8988T (cell line): ENCODE measurements around the gene TRUB2.

Experiments
- DNase-seq: peaks from one replicate; pipeline ENCODE4 v3.0.0; 2011

TRUB2 gene

DNA sequence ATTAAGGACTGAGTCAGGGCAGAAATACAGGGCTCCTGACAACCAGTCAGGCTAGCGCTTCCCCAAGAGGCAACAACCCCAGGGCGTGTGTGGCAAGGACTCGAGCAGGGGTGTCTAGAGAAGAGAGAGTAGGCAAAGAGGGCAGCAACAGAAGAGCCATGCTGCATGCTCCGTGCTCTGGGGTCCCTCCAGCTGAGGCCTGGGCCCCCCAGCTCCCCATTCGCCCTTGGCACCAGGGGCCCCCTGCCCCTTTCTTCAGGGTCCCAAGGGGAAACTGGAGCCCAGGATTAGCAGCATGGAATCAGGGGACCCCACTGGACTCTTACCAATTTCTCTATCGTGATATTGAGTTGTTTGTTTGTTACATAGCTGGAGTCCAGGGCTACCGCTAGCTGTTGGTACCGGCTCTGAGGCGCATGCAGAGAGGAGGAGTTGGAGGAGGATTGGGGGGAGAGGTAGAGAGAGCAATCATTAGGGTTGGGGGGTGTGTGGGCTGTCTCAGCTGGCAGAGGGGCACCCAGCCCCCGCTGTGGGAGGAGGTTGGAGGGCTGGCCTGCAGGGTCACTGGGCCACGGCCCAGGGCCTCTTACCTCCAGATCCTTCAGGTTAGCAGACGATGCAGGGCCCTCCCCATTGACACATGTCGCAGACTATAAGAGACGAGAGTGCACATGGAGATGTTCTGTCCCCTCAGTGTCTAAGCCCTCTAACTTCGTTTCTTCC, 55.2 kb downstream of the TRUB2 start:
- DNase-seq, result no peak

DNA sequence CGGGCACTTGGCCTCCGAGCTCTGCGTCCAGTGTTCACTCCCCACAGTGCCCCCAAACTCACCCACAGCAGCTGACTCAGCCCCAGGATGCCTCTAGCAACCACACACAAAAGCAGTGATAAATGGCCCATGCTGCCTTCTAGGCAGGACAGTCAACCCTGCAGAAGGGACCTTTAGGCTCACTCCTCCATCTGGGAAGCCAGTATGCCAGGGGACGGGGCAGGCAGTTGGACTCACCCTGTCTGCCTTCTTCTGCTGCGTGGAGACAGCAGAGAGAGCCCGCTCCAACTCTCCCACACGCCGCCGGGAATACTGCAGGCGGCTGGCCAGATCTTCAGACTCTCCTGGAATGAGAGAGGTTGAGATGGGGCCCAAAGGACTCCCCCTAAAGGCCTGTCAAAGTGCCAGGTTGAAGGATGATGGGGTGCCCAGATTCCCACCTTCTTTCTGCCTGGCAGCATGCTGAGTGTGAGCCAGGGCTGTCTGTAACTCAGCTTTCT, 56.8 kb downstream of the TRUB2 start:
- no peak for DNase-seq

DNA sequence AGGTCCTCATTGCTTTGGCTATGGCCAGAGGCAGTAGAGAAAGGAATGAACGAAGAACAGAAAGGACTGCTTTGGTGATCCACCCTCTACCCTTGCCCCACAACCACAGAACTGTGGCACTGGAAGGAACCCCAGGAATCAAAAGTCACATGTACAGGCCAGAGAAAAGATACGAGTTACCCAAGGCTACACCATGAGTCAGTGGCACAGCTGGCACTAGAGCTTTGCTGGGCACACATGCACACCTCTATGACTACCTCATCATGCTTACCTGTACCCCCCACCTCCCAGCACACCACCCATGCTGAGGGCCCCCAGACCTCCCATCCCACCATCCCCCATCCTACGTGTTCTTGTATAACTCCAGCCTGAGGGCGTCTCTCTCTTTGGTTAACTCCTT, 59.6 kb downstream of the TRUB2 start:
- DNase-seq, result no peak

DNA sequence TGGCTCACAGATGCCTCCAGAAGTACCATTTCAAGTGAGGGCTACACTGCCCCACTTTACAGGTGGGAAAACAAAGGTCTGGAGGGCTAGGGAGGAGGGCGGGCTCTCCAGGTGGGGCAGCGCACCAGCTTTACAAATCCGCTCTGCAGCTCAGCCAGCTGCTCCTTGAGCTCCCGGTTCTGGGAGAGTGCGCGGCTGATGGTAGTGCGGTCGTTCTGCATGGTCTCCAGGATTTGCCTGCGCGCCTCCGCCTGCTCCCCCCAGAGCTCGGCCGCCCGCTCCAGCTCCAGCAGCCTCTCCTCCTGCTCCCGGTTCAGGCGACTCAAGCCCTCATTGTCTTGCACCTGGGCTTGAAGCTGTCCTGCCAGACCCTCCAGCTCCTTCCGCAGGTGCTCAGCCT, 61.9 kb downstream of the TRUB2 start:
- no peak for DNase-seq

DNA sequence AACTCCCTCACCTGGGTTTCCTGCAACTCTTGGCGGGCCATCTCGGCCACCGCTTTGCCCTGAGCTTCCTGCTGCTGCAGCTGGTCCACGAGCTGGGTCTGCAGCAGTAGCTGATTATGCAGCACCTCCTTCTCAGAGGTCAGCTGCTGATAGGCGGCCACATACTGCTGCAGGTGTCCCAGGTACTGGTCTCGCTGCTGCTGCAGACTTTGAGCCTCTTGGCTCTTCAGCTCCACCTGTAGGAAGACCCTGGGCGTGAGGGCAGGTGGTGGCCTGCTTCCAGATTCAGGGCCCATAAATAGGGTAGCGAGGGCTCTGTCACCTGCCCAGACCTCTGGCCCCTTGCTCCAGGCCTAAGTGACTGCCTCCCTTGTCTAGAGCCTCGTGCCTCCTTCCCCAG, 63.1 kb downstream of the TRUB2 start:
- DNase-seq, result no peak

DNA sequence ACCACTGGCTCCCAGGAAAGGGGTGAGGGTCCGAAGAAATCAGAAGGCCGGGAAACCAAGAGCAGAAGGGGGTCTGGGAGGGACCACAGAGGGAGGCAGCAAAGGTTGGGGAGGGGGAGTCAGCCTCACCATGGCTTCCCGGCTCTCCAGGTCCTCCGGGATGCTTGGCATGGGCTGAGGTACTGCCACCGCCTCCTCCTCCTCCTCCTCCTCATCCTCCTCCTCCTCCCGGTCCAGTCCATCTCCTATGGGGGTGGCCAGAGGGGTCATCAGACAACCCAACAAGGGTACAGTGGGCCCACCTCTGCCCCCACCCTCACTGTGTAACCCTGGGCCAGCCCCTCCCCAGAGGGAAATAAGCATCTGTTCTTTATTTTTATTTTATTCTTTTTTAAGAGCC, 63.9 kb downstream of the TRUB2 start:
- DNase-seq, result no peak

DNA sequence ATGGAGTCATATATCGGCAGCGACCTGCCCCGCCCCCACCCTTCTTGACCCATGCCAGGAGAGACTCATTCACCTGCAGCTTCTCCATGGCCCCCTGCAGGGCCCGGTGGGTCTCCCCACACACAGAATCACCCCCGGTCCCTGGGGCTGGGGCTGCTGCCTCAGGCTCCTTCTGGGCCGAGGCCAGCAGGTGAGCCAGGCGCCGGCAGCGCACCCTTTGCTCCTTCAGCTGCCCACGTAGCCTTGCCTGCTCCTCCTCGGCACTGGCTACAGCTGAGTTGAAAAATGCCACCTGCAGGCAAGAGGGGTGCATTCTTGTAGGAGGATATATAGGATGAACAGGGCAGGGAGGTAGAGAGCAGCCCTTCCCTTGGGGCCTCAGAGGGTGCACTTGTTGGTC, 64.3 kb downstream of the TRUB2 start:
- DNase-seq, result no peak

DNA sequence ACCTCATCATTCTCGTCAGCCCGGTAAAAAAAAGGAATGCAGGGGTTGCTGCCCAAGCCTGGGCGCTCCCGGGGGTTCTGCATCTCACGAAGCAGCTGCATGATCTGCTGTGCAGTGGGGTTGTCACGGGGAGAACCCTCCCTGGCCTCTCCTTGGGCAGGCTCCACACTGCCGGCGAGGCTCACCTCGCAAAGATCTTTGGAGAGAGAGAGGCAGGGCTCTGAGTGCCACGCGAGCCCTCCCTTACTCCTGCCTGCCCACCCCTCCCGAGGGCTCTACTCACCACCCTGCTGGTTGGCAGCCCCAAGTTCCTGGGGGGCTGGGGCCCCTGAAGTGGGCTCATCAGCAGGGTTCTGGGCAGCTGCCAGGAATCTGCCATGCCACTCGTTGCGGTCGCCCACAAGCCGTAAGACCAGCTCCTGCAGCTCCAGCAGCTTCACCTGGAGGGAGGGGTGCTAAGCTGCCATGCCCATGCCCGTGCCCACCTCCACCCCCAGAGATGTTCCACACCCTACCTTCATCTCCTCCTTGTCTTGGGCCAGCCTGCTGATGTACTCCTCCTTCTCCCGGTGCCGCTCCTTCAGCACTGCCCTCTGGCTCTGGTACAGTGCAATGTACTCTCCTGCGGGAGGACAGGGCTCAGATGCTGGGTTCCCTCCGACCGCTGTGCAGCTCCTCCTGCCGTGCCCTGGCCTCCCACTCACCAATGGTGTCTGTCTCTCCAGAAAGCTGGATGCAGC, 65.0 kb downstream of the TRUB2 start:
- no peak for DNase-seq
